ENCODE results near the gene CUL7. TPM values are rescaled to one million over a fixed set of nuclear protein-coding genes. Genes with fewer than 3 reads are reported as not detected.
"Not testable (repeated sequence)": the region's sequence is repeated elsewhere in the genome, so short reads cannot be mapped to it uniquely, and the experiment has no call there.

CUL7 gene
- total and polyA plus RNA-seq, 7 experiments from 2014 or later: 2.9 to 14.5 (median 11.6) TPM

- H3K27me3 ChIP-seq (ENCODE audit: control insufficient read depth in 2 of 2, insufficient read depth in 2 of 2, low read length in 2 of 2); H3K27me3 Mint-ChIP-seq; DNase-seq; H3K9me3 Mint-ChIP-seq; ATAC-seq; H3K4me1 Mint-ChIP-seq; H3K4me3 ChIP-seq (ENCODE audit: low read length); intact Hi-C loops (cut with micrococcal nuclease); H3K27ac ChIP-seq (ENCODE audit: low read depth, low read length); H3K4me3 Mint-ChIP-seq; H3K9me3 ChIP-seq (ENCODE audit: control insufficient read depth in 2 of 3, low read length in 3 of 3); H3K4me1 ChIP-seq (ENCODE audit: control insufficient read depth in 2 of 2, insufficient read depth in 2 of 2, low read length in 2 of 2): not testable (repeated sequence)
- ChIA-PET POLR2A (interaction anchor here (0.8 kb wide), 1 partner anchor 12 kb away, joined by 3 read pairs; no protein-coding TSS in a partner anchor), CTCF (interaction anchor here (0.7 kb wide), 1 partner anchor 339 kb away, joined by 3 read pairs; no protein-coding TSS in a partner anchor)
- Mint-ChIP-seq H3K36me3 (peaks cover 0 to 40% (median 4%) of the 10 kb centered on the region in 5 donors), H3K27ac (peak overlapping the region in 2 of 9 donors; percentile 25 to 40)
- peaks cover 0 to 77% (median 0%) of the 10 kb centered on the region in 3 experiments for H3K36me3 ChIP-seq (ENCODE audit: control insufficient read depth in 2 of 3, insufficient read depth in 3 of 3, low read length in 3 of 3)
These were observed 12.2 kb downstream of the CUL7 start for GRCh38 chr6:43041475-43041874.

GRCh38 chr6:43040542-43041257 lies 13.0 kb downstream of the CUL7 start:
- no peak overlapping the region for H3K27ac Mint-ChIP-seq
- POLR2A ChIA-PET: no interaction called here
- peaks cover 0 to 33% (median 4%) of the 10 kb centered on the region in 5 donors for H3K36me3 Mint-ChIP-seq

GRCh38 chr6:43038727-43039126 lies 14.9 kb downstream of the CUL7 start:
- ChIA-PET POLR2A (interaction anchor here (0.7 kb wide), 2 partner anchors 18 to 21 kb away, joined by 3 read pairs; partner anchors contain the start of genes KLC4, MRPL2 and RRP36), CTCF (no interaction called here)
- H3K27me3 ChIP-seq (ENCODE audit: control insufficient read depth in 2 of 2, insufficient read depth in 2 of 2, low read length in 2 of 2): no peaks in the 10 kb centered on the region
- no peaks in the 10 kb centered on the region for H3K9me3 ChIP-seq (ENCODE audit: control insufficient read depth in 2 of 3, low read length in 3 of 3)
- H3K9me3 Mint-ChIP-seq: no peaks in the 10 kb centered on the region
- H3K4me1 Mint-ChIP-seq: no peaks in the 10 kb centered on the region
- H3K4me3 Mint-ChIP-seq: no peak overlapping the region
- intact Hi-C loops (cut with micrococcal nuclease): no loop called here
- no peak for DNase-seq
- H3K4me1 ChIP-seq (ENCODE audit: control insufficient read depth in 2 of 2, insufficient read depth in 2 of 2, low read length in 2 of 2): no peaks in the 10 kb centered on the region
- no peak overlapping the region for H3K4me3 ChIP-seq (ENCODE audit: low read length)
- peaks cover 0 to 74% (median 0%) of the 10 kb centered on the region in 3 experiments for H3K36me3 ChIP-seq (ENCODE audit: control insufficient read depth in 2 of 3, insufficient read depth in 3 of 3, low read length in 3 of 3)
- H3K27me3 Mint-ChIP-seq: no peaks in the 10 kb centered on the region
- no peak for ATAC-seq
- H3K27ac Mint-ChIP-seq: peak overlapping the region in 4 of 9 donors; percentile 21 to 80 (median 42)
- H3K27ac ChIP-seq (ENCODE audit: low read depth, low read length): no peak overlapping the region
- peaks cover 0 to 32% (median 4%) of the 10 kb centered on the region in 5 donors for H3K36me3 Mint-ChIP-seq

More at GRCh38 chr6:43040542-43041257, 13.0 kb downstream of the CUL7 start:
- Mint-ChIP-seq H3K27me3 (no peaks in the 10 kb centered on the region), H3K9me3 (no peaks in the 10 kb centered on the region), H3K4me3 (no peak overlapping the region), H3K4me1 (no peaks in the 10 kb centered on the region)
- intact Hi-C loops (cut with micrococcal nuclease): no loop called here
- ATAC-seq (no peak), DNase-seq (no peak)
- H3K9me3 ChIP-seq (ENCODE audit: control insufficient read depth in 2 of 3, low read length in 3 of 3): no peaks in the 10 kb centered on the region
- no peaks in the 10 kb centered on the region for H3K4me1 ChIP-seq (ENCODE audit: control insufficient read depth in 2 of 2, insufficient read depth in 2 of 2, low read length in 2 of 2)
- no peaks in the 10 kb centered on the region for H3K27me3 ChIP-seq (ENCODE audit: control insufficient read depth in 2 of 2, insufficient read depth in 2 of 2, low read length in 2 of 2)
- no peak overlapping the region for H3K4me3 ChIP-seq (ENCODE audit: low read length)
- H3K36me3 ChIP-seq (ENCODE audit: control insufficient read depth in 2 of 3, insufficient read depth in 3 of 3, low read length in 3 of 3): peaks cover 0 to 74% (median 0%) of the 10 kb centered on the region in 3 experiments
- CTCF ChIA-PET: no interaction called here
- no peak overlapping the region for H3K27ac ChIP-seq (ENCODE audit: low read depth, low read length)

- Histone ChIP-seq H3K9me3 (ENCODE audit: control insufficient read depth in 2 of 3, low read length in 3 of 3) (no peaks in the 10 kb centered on the region), H3K4me1 (ENCODE audit: control insufficient read depth in 2 of 2, insufficient read depth in 2 of 2, low read length in 2 of 2) (no peaks in the 10 kb centered on the region), H3K4me3 (ENCODE audit: low read length) (no peak overlapping the region), H3K27me3 (ENCODE audit: control insufficient read depth in 2 of 2, insufficient read depth in 2 of 2, low read length in 2 of 2) (no peaks in the 10 kb centered on the region), H3K27ac (ENCODE audit: low read depth, low read length) (no peak overlapping the region), H3K36me3 (ENCODE audit: control insufficient read depth in 2 of 3, insufficient read depth in 3 of 3, low read length in 3 of 3) (peaks cover 0 to 68% (median 6%) of the 10 kb centered on the region in 3 experiments)
- no peak overlapping the region for H3K4me3 Mint-ChIP-seq
- peaks cover 0 to 28% (median 4%) of the 10 kb centered on the region in 5 donors for H3K36me3 Mint-ChIP-seq
- ATAC-seq (no peak), DNase-seq (no peak)
- H3K4me1 Mint-ChIP-seq: peaks cover 0 to 4% (median 0%) of the 10 kb centered on the region in 7 donors
- H3K9me3 Mint-ChIP-seq: no peaks in the 10 kb centered on the region
- peak overlapping the region in 1 of 9 donors; percentile 62 for H3K27ac Mint-ChIP-seq
- intact Hi-C loops (cut with micrococcal nuclease): no loop called here
- POLR2A ChIA-PET: interaction anchor here (1.1 kb wide), 1 partner anchor 15 kb away, joined by 3 read pairs; no protein-coding TSS in a partner anchor
- no peaks in the 10 kb centered on the region for H3K27me3 Mint-ChIP-seq
- CTCF ChIA-PET: no interaction called here
These were observed 15.9 kb downstream of the CUL7 start for GRCh38 chr6:43037706-43038105.

GRCh38 chr6:43037197-43037596 lies 16.5 kb downstream of the CUL7 start:
- H3K27me3 Mint-ChIP-seq: no peaks in the 10 kb centered on the region
- H3K36me3 Mint-ChIP-seq: peaks cover 0 to 23% (median 4%) of the 10 kb centered on the region in 5 donors
- Histone ChIP-seq H3K27ac (ENCODE audit: low read depth, low read length) (no peak overlapping the region), H3K4me1 (ENCODE audit: control insufficient read depth in 2 of 2, insufficient read depth in 2 of 2, low read length in 2 of 2) (no peaks in the 10 kb centered on the region), H3K9me3 (ENCODE audit: control insufficient read depth in 2 of 3, low read length in 3 of 3) (no peaks in the 10 kb centered on the region), H3K4me3 (ENCODE audit: low read length) (no peak overlapping the region), H3K36me3 (ENCODE audit: control insufficient read depth in 2 of 3, insufficient read depth in 3 of 3, low read length in 3 of 3) (peaks cover 0 to 70% (median 6%) of the 10 kb centered on the region in 3 experiments), H3K27me3 (ENCODE audit: control insufficient read depth in 2 of 2, insufficient read depth in 2 of 2, low read length in 2 of 2) (no peaks in the 10 kb centered on the region)
- ATAC-seq (no peak), DNase-seq (no peak)
- CTCF ChIA-PET: no interaction called here
- POLR2A ChIA-PET: interaction anchor here (1.1 kb wide), 1 partner anchor 15 kb away, joined by 3 read pairs; no protein-coding TSS in a partner anchor
- peaks cover 0 to 4% (median 0%) of the 10 kb centered on the region in 7 donors for H3K4me1 Mint-ChIP-seq
- no peak overlapping the region for H3K27ac Mint-ChIP-seq
- intact Hi-C loops (cut with micrococcal nuclease): no loop called here
- no peak overlapping the region for H3K4me3 Mint-ChIP-seq
- H3K9me3 Mint-ChIP-seq: no peaks in the 10 kb centered on the region

- ATAC-seq: no peak
- Histone ChIP-seq H3K4me1 (ENCODE audit: control insufficient read depth in 2 of 2, insufficient read depth in 2 of 2, low read length in 2 of 2) (no peaks in the 10 kb centered on the region), H3K36me3 (ENCODE audit: control insufficient read depth in 2 of 3, insufficient read depth in 3 of 3, low read length in 3 of 3) (peaks cover 0 to 73% (median 6%) of the 10 kb centered on the region in 3 experiments), H3K4me3 (ENCODE audit: low read length) (no peak overlapping the region), H3K27me3 (ENCODE audit: control insufficient read depth in 2 of 2, insufficient read depth in 2 of 2, low read length in 2 of 2) (no peaks in the 10 kb centered on the region), H3K27ac (ENCODE audit: low read depth, low read length) (no peak overlapping the region), H3K9me3 (ENCODE audit: control insufficient read depth in 2 of 3, low read length in 3 of 3) (no peaks in the 10 kb centered on the region)
- POLR2A ChIA-PET: no interaction called here
- CTCF ChIA-PET: no interaction called here
- Mint-ChIP-seq H3K9me3 (no peaks in the 10 kb centered on the region), H3K4me3 (no peak overlapping the region), H3K4me1 (peaks cover 0 to 4% (median 0%) of the 10 kb centered on the region in 7 donors), H3K27ac (peak overlapping the region in 1 of 9 donors; percentile 63), H3K36me3 (peaks cover 0 to 22% (median 4%) of the 10 kb centered on the region in 5 donors), H3K27me3 (no peaks in the 10 kb centered on the region)
- intact Hi-C loops (cut with micrococcal nuclease): no loop called here
- no peak for DNase-seq
These were observed 16.9 kb downstream of the CUL7 start for GRCh38 chr6:43036712-43037111.
